Pancreas (tissue), 10 donors: Measurements from ENCODE around the gene QPCT. TPM values are rescaled to one million over a fixed set of nuclear protein-coding genes. Genes with fewer than 3 reads are reported as not detected.
A peak's percentile ranks its signal among the peaks of the same experiment; 100 is the strongest.

Source experiments
- ATAC-seq, 4 donors: fragments of 200-7000 bp; cut with Tn5 transposase; one replicate each; pipeline versions ENCODE4 v1.8.0 to v1.9.1; 2020; ENCODE audit warnings: mild to moderate bottlenecking in 4 of 4, moderate library complexity in 4 of 4
- DNase-seq, 6 donors: peaks; one replicate each; pipeline ENCODE4 v3.0.0-alpha.2; 2020
- FAIRE-seq: peaks from 2 replicates; lab custom pipeline; 2012; peaks lifted over from hg19 to GRCh38; lab: Jason Lieb, UNC
- H3K27ac ChIP-seq, 4 donors: fragments of 200-600 bp; sonication (generic); 1 replicate in 3 of 4; 2 replicates in 1 of 4; pipeline versions ENCODE4 v1.5.0 to v1.8.0; 2020
- H3K27me3 ChIP-seq, 4 donors: fragments of 200-600 bp; one replicate each; pipeline ENCODE4 v1.8.0; 2021
- H3K36me3 ChIP-seq, 3 donors: fragments of 200-600 bp; sonication (generic) in 1 of 3; one replicate each; pipeline versions ENCODE4 v1.5.0 to v1.8.0; 2020 to 2021
- H3K4me1 ChIP-seq, 3 donors: fragments of 200-600 bp; one replicate each; pipeline ENCODE4 v1.8.0; 2021
- H3K4me3 ChIP-seq, 4 donors: fragments of 200-600 bp; sonication (generic) in 2 of 4; one replicate each; pipeline versions ENCODE4 v1.5.0 to v1.8.0; 2020 to 2021
- H3K9me3 ChIP-seq, 4 donors: fragments of 200-600 bp; one replicate each; pipeline ENCODE4 v1.8.0; 2021
- CTCF ChIP-seq, 4 donors: fragments of 200-600 bp; sonication (generic) in 3 of 4; IDR thresholded peaks; one replicate each; pipeline versions ENCODE4 v1.5.0 to v1.8.0; 2021; ENCODE audit warnings: antibody characterized with exemption in 4 of 4
- WGBS, 2 donors: extraction: QIAGEN DNeasy Blood & Tissue Kit; methylation state at CpG; one replicate each; pipeline ENCODE4 v1.1.7; 2013; 5-methylcytosine and 5-hydroxymethylcytosine counted together
- intact Hi-C, 3 donors: fragments of 100-400 bp; cut with DNase I; formaldehyde crosslinking; loops; one replicate each; pipeline versions ENCODE4 v1.11.1 to v1.14.2; 2022
- polyA plus RNA-seq, 2 donors: library from polyadenylated mRNA; stranded (reverse); fragments of 200-250 nt; gene quantifications; one replicate each; pipeline ENCODE4 v1.2.3, GENCODE V29; 2013
- total RNA-seq, 6 donors: library from RNA; stranded (reverse); fragmentation: NEBNext Ultra II Directional in 4 of 6; extraction: Animal tissue kit (Norgen Biotek cat#: 25700) in 4 of 6; gene quantifications; one replicate each; pipeline versions ENCODE4 v1.2.1 to v1.2.4, GENCODE V29; 2021 to 2023
- donor health status: healthy with polysubstance abuse.
- donor health status: DM: no; HTN: no; CAD: no; lungs with moderate emphysema.
- donor health status: DM: no; HTN: no; CAD: no.
- donor health status: control.
- donor health status: control.
- donor health status: Bipolar disorder and iron deficiency.
- donor health status: DM: yes; HTN: yes; CAD: no.
- donor health status: DM: no; HTN: no; CAD: no.
- donor health status: DM: no; HTN: no; CAD: no.
- donor health status: DM: yes; HTN: yes; CAD: no.

Gene QPCT
- total and polyA plus RNA-seq, 8 donors: 0.79 to 69.0 (median 7.4) TPM

DNA sequence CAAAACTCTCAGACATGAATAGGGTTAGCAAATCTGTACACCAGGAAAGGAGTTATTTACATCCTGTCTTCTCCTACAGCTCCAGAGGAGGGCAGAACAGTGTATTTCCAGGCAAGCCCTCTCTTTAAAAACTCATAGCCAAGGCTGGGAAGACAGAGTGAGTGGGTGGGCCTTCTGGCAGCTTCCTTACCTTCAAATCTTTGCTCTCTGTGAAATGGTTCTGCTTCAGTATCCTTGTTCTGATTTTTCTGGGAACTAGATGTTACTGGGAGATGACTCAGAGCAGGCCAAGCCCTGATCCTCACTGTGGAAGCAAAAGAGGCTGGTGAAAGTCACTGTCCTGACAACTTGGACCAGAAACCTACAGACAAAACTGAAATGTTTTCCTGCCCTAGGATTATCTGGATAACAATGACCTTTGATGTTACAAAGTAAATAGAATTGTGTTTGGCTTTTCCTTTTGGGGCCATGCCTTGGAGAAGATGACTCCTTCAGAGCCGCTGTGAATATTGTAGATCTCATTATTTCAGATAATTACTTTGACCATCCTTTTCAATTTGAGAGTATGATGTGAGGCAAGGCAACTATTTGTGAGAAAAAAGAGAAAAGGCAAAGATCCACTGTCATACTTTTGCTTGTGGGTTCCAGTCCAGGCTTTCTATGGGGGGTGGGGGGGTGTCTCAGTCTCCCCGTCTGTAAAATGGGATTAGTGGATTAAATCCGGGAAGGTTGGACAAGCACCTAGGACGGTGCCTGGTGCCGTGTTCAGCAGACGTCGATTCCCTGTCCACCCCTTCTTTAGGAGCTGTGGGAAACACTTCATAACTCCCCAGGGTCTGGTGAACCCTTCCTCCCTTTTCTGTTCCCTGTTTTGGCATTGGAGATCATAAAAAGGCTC, 644 bp upstream of the QPCT start:
- 86% methylated on average over 7 of the region's 7 CpGs for WGBS, 2 donors
- no peak for DNase-seq
- FAIRE-seq: no peak

DNA sequence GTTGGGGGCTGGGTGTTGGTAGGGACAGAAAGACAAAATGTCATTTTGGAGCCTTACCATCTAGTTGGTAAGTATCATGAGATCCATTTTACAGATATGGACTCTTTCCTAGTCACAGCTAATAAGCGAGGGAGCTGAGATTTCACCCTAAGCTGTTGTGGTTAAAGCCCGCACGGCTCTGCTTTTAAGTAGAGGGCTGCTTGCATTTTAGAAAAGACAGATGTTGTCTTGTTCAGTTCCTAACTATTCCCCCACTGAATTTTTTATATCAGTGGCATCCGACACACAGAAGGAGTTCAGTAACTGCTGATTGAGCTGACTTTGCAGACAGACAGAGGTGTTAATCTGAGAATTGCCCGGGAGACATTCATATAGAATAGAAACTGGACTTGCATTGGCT, 3.7 kb downstream of the QPCT start:
- intact Hi-C loops: no loop called here
- FAIRE-seq (no peak), ATAC-seq (no peak)

More for the DNA sequence above, 644 bp upstream of the QPCT start:
- H3K27me3 ChIP-seq: no peaks in the 10 kb centered on the region
- intact Hi-C loops: no loop called here
- TF ChIP-seq CTCF (IDR thresholded peaks at IDR 0.05): no peak
- H3K27ac ChIP-seq: peak overlapping the region in 3 of 4 donors; percentile 6 to 53 (median 38)
- no peaks in the 10 kb centered on the region for H3K9me3 ChIP-seq
- H3K36me3 ChIP-seq: no peaks in the 10 kb centered on the region
- peak in 3 of 4 donors; percentile 48 to 54 (median 53) for ATAC-seq
- peak overlapping the region in 3 of 4 donors; percentile 50 to 67 (median 53) for H3K4me3 ChIP-seq
- peaks cover 0 to 3% (median 0%) of the 10 kb centered on the region in 3 donors for H3K4me1 ChIP-seq

DNA sequence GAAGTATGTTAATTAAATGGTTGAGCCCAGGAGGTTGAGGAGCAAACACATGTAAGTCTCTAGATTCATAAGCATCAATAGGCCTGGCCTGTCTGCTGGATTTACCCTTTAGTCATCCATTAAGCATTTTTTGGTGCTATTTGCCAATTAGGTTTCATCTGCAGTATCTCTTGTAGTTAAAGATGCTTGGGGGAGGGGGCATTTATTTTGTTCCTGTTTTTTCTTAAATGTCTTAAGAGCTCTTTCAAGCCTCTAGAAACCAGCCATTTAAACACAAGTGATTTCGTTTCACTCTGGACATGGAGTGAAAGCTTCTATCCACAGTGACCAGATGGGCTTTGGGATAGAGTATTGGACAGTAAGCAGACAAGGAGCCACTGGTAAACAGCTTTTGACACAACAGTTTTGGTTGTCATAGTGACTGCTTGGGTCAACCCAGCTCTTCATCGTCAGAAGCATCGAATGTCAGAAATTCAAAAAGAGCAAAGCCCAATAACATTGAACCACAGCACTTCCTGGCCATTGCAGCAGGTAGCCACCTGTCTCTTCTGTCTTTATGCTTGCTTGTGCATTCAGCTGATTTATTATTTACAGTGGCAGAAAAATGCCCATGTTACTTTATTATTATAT, 4.9 kb downstream of the QPCT start:
- no peak for TF ChIP-seq CTCF (IDR thresholded peaks at IDR 0.05)
- intact Hi-C loops: no loop called here
- H3K36me3 ChIP-seq: no peaks in the 10 kb centered on the region
- WGBS, 2 donors: 65% methylated on average over 3 of the region's 3 CpGs
- peaks cover 0 to 3% (median 0%) of the 10 kb centered on the region in 3 donors for H3K4me1 ChIP-seq
- peak overlapping the region in 1 of 4 donors; percentile 0 for H3K27ac ChIP-seq
- no peaks in the 10 kb centered on the region for H3K27me3 ChIP-seq
- DNase-seq: no peak
- peak in 2 of 4 donors; percentile 24 to 51 for ATAC-seq
- H3K4me3 ChIP-seq: no peak overlapping the region
- FAIRE-seq: no peak
- H3K9me3 ChIP-seq: no peaks in the 10 kb centered on the region

More for the DNA sequence above, 3.7 kb downstream of the QPCT start:
- DNase-seq: no peak
- H3K4me3 ChIP-seq: no peak overlapping the region
- H3K9me3 ChIP-seq: no peaks in the 10 kb centered on the region
- no peaks in the 10 kb centered on the region for H3K27me3 ChIP-seq
- H3K27ac ChIP-seq: no peak overlapping the region
- no peak for TF ChIP-seq CTCF (IDR thresholded peaks at IDR 0.05)
- WGBS, 2 donors: 84 to 90% methylated on average over 5 of the region's 5 CpGs
- H3K36me3 ChIP-seq: no peaks in the 10 kb centered on the region
- peaks cover 0 to 3% (median 0%) of the 10 kb centered on the region in 3 donors for H3K4me1 ChIP-seq

DNA sequence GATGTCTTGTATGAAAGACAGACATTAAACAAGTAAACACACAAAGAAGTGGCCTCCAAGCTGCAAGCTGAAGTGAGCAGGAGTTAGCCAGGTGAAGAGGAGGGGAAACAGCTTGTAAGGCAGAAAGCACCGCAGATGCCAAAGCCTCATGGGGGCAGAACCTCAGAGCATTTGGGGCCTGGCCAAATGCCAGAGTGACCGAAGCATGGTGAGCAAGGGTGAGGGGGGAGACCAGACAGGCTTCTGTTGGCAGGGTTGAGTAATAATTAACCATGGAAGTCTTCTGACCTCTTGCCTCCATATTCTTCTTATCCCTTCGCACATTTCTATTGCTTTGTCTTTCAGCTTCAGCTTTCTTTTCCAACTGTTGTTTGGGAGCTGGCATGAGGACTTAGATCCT, 5.6 kb downstream of the QPCT start:
- Histone ChIP-seq H3K27me3 (no peaks in the 10 kb centered on the region), H3K9me3 (no peaks in the 10 kb centered on the region), H3K27ac (peak overlapping the region in 1 of 4 donors; percentile 0), H3K36me3 (no peaks in the 10 kb centered on the region), H3K4me1 (peaks cover 0 to 2% (median 0%) of the 10 kb centered on the region in 3 donors), H3K4me3 (no peak overlapping the region)
- intact Hi-C loops: no loop called here
- WGBS, 2 donors: 41 to 48% methylated on average over 3 of the region's 3 CpGs
- TF ChIP-seq CTCF (IDR thresholded peaks at IDR 0.05): no peak
- DNase-seq (peak in 4 of 6 donors; percentile 9 to 34 (median 24)), ATAC-seq (peak in 3 of 4 donors; percentile 52 to 78 (median 72)), FAIRE-seq (no peak)
